ENCODE results near the gene RRAGC.
"Not testable (repeated sequence)": the region's sequence is repeated elsewhere in the genome, so short reads cannot be mapped to it uniquely, and the experiment has no call there.

Gene RRAGC

DNA sequence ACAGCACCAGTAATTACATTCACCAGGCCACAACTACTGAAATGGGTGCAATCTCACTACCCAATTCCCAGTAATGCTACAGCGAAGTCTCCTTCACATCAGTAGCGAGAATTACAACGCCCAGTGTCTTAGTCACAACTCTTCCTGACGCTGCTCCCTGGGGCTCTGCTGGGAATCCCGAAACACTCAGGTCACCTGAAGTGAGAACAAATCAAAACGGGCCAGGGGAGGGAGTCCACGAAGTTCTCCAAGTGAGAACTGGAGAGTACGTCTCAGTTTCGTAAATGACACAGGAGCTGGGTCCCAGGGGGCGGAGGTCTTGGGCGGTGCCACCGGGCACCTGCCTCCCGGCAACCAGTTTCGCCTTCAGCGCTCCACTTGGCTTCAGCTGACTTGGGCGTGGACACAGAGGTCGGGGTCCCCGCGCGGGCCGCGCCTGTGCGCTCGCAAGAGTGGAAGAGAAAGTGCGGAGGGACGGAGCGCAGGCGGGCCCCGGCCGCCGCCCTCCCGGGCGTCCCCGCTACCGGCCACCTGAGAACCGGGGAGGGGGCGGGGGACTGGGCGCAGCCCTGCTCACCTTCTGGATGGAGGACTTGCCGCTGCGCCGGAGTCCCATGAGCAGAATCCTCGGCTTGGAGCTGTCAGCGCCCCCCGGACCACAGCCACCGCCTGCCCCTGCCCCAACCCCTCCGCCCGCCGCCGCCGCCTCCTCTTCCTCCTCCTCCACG is 575 bp downstream of the RRAGC start:
- peak; percentile 68 for DNase-seq (ENCODE audit: low spot score)

- no peak for DNase-seq (ENCODE audit: low spot score)
Measured at GRCh38 chr1:38852780-38853179, 6.8 kb downstream of the RRAGC start.

- DNase-seq (ENCODE audit: low spot score) = no peak
Measured at GRCh38 chr1:38848071-38848470, 11.5 kb downstream of the RRAGC start.

DNA sequence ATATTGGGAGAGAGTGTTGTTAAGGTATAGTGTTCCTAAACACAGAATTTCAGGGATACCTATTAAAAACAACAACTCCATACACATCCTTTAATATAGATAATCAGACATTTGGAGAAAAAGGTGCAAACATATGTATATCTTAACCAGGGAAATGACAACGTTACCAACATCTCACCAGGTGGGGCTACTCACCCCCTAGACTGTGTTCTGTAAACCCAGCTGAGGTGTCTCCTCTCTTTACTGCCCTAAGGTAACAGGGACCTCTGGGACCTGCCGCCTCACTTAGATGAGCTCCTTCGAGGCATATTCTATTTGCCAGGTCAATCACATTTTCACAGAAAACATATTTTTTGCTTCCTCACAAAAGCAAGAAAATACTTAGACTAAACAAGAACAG is 13.4 kb downstream of the RRAGC start:
- no peak for DNase-seq (ENCODE audit: low spot score)

DNA sequence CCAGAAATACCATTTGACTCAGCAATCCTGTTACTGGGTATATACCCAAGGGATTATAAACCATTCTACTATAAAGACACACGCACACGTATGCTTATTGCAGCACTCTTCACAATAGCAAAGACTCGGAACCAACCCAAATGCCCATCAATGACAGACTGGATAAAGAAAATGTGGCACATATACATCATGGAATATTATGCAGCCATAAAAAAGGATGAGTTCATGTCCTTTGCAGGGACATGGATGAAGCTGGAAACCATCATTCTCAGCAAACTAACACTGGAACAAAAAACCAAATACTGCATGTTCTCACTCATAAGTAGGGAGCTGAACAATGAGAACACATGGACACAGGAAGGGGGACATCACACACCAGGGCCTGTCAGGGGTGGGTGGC is 14.5 kb downstream of the RRAGC start:
- DNase-seq (ENCODE audit: low spot score) = not testable (repeated sequence)

DNA sequence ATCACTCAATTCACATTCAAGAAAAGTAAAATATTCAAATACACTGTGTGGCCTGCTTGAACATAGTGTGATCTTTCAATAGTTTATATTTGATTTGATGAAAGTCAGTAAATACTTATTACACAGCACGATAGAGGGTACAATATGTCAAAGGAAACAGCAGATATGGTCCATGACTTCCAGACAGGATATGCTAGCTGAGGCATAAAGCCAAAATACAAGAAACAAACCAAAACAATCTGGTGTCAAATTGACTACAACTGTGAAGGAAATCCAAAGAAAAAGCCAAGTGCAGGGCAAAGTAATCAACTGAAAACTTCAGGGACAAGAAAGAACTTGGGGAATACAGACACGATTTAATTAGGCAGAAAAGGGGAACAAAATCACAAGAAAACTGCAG is 19.3 kb downstream of the RRAGC start:
- DNase-seq (ENCODE audit: low spot score) = no peak

DNA sequence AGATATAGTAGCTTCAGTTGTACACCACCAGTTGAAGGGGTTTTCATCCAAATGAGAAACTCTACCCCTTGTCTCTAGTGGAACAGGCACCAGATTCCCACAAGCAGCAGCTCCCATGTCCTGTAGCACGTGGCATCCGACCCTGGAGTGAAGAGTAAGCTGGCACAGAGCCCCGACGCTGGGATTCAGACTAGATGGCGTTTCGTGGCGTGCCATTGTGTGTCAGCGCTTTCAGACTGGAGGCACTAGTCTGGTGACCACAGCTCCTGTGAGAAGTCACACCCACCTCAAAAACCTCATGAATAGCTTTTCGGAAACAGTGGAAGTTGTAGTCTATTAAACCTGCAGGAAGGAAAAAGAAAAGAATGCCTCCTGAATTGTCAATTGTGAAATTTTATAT is 20.2 kb downstream of the RRAGC start:
- DNase-seq (ENCODE audit: low spot score) = no peak

DNA sequence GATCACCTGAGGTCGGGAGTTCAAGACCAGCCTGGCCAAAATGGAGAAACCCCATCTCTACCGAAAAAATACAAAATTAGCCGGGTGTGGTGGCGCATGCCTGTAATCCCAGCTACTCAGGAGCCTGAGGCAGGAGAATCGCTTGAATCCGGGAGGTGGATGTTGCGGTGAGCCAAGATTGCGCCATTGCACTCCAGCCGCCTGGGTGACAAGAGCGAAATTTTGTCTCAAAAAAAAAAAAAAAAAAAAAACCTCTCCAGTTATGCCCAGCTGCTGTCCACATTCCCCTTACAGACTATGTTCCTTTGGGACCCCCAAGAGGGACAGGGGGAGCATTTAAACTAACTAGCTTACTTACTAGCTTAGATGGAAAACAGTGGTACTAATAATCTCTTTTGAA is 23.3 kb downstream of the RRAGC start:
- DNase-seq (ENCODE audit: low spot score) = not testable (repeated sequence)

DNA sequence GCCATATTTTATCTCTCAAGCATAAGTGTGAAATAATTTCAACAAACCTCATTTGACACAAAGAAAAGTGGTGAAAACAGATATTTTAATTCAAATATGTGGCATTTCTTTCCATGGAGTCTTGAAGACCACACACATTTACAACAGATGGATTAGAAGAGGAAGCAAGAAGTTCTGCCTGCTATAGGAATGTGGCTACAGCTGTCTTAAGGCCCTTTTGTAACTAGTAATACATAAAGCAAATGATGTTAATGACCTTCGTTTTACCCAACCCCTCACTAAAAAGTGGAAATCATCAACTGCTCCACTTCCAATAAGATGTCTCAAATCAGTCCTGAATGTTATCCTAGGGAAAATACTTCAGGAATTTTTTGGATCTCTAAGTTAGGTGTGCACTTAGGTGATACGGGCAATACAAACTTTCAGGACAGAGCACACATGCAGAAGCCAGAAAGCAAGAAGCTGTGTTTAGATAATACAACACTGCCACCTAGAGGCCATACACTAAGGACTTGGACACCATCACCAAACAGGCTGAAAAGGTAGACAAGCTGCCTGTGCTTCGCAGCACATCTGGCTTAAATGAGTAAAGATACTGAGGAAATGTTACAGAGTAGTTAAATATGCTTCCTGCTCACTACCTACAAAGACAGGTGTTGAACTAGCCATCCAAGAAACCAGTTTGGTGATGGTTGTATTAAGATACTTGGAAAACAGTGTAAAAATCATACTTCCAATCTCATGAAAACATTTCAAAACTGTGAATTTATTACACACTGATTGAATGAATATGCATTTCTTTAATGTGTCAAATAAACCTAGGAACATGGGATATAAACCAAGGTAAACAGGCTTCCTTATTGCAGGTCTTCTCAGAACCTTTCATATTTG is 24.4 kb downstream of the RRAGC start:
- DNase-seq (ENCODE audit: low spot score) = no peak

- DNase-seq (ENCODE audit: low spot score) = no peak
Measured at GRCh38 chr1:38834221-38834782, 25.3 kb downstream of the RRAGC start.

DNA sequence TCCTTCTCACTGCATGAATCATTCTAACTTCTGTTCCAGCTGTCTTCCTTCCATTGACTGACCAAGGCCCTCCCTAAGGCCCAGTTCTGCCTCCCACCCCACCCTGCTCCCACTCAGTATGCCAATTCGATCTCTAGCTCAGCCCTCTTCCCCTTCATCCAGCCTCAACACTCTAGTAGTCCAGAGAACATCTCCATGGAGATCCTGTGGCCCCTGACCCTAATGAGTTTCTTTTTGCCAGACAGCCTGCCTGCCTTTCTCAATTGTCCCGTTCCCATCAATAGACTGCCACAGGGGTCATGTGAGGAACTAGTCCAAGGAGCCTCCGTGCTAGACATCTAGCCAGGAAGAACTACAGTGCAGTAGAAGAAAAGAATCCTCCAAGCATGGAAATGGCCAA is 26.4 kb downstream of the RRAGC start:
- no peak for DNase-seq (ENCODE audit: low spot score)

GRCh38 chr1:38832370-38832734 is 27.2 kb downstream of the RRAGC start:
- DNase-seq (ENCODE audit: low spot score) = no peak

GRCh38 chr1:38831731-38832369 is 27.7 kb downstream of the RRAGC start:
- no peak for DNase-seq (ENCODE audit: low spot score)

- DNase-seq (ENCODE audit: low spot score) = no peak
Measured at GRCh38 chr1:38829368-38829767, 30.2 kb downstream of the RRAGC start.

- no peak for DNase-seq (ENCODE audit: low spot score)
Measured at GRCh38 chr1:38827318-38827717, 32.3 kb downstream of the RRAGC start.

DNA sequence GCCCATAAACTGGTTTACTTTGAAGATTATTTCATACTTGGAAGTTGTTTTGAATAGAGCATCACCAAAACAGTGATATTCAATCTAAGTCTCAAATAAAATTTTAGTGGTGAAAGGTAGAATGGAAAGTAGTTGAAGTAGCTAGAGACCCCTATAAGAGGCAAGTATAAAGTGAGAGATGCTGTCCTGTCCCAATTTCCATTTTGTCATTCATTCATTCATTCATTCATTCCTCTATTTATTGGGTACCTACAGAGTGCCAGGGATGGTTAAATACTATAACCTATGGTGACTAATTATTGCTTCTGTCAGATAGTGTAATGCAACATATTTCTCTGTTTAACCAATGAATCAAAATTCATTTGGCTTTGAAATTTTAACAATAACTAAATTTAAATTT is 32.7 kb downstream of the RRAGC start:
- DNase-seq (ENCODE audit: low spot score) = no peak

GRCh38 chr1:38826262-38826661 is 33.3 kb downstream of the RRAGC start:
- DNase-seq (ENCODE audit: low spot score) = no peak

- DNase-seq (ENCODE audit: low spot score) = no peak
Measured at GRCh38 chr1:38820860-38821259, 38.7 kb downstream of the RRAGC start.

GRCh38 chr1:38819516-38819915 is 40.1 kb downstream of the RRAGC start:
- no peak for DNase-seq (ENCODE audit: low spot score)

DNA sequence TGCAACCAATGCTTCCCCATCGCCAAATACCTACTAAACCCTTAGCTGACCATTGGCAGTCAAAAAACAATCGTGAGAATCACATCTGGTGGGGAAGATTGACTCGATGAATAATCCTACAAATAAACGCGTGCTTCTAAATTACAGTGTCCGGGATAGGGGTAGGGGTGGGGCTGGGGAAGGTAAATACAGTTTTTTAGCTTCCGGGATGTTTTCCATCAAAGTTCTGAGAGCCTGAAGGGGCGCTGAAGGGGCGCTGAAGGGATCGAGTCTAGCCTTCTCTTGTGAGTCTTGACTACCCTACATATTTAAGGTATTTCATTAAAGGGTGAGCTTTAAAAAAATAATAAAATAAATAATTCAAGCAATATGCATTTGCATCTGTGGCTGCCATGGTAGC is 40.5 kb downstream of the RRAGC start:
- DNase-seq (ENCODE audit: low spot score) = no peak

DNA sequence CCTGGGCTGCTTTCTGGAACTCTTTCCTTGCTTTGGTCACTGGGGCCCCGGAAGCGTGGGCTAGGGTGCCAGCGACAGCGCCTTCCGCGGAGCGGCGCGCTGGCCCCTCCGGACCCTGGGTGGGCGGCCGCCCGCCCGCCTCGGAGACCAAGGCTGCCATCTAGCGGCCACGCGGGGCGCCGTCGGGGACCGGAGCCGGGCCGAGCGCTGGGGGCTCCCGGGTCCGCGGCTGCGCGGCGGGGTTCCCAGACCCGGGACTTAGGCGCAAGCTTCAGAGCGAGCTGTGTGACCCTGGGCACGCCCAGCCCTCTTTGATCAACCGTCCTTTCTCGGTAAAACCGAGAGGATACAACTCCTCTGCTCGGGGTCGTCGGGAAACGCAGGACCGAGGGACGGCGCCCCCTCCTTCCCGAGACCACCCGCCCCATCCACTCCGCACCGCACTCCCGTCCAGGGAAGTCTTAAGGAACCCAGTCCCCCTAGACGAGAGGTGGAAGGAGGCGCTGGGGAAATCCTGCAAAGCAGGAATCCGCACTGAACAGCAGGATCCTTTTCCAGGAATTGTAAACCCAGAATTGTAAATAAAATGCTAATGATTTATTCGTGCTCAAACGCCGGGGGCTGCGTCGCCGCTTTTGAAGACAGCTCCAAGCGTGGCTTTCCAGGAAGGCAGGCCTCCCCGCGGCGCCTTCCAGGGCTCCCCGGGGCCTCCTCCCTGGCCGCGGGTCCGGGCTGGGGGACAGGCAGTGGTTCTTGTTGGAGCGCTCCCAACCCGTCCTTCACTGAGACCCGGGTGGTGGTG is 41.2 kb downstream of the RRAGC start:
- DNase-seq (ENCODE audit: low spot score) = no peak

Data from left forelimb (tissue), 1 donor.